HepG2 (cell line): ENCODE measurements around the gene MYO7B. TPM values are rescaled to one million over a fixed set of nuclear protein-coding genes. Genes with fewer than 3 reads are reported as not detected.

Experiments
- ATAC-seq: fragments of 200-7000 bp; cut with Tn5 transposase; 3 replicates; pipeline ENCODE4 v1.9.1; 2020; ENCODE audit warnings: mild to moderate bottlenecking, moderate library complexity
- BruUV-seq: library from RNA; stranded (reverse); fragments of 400-500 nt; replicated peaks from 2 replicates; lab custom pipeline; 2021; lab: Mats Ljungman, UMichigan
- CTCF ChIA-PET: fragments of 300-600 bp; formaldehyde crosslinking; extraction: SDS; loops from one replicate; lab custom pipeline; 2021; ENCODE audit warnings: low total read pairs, inconsistent platforms, low intra/inter-chr PET ratio; lab: Yijun Ruan, JAX
- POLR2A ChIA-PET: fragments of 350-600 bp; sonication (Branson Sonifier 250); formaldehyde crosslinking; loops from one replicate; lab custom pipeline; 2020; ENCODE audit warnings: antibody characterized with exemption, inconsistent platforms; lab: Yijun Ruan, JAX
- DNase-seq: peaks from one replicate; pipeline ENCODE4 v3.0.0-alpha.2; 2015; ENCODE audit warnings: low spot score
- FAIRE-seq: peaks from 3 replicates; lab custom pipeline; 2011; peaks lifted over from hg19 to GRCh38; lab: Jason Lieb, UNC
- H2AFZ ChIP-seq: one replicate; pipeline ENCODE4 v1.6.1; 2011; ENCODE audit warnings: low read length, inconsistent platforms
- H3K27ac ChIP-seq: fragments of 300-600 bp; 3 replicates; pipeline ENCODE4 v1.8.0; 2011; ENCODE audit warnings: mixed run types, mild to moderate bottlenecking, mixed read lengths, low read length, inconsistent platforms; ENCODE audit not compliant: insufficient read depth; ENCODE audit errors: extremely low read length
- H3K27me3 ChIP-seq, 2 experiments: fragments of 200-600 bp in 1 of 2; 2 replicates in 1 of 2; 3 replicates in 1 of 2; pipeline versions ENCODE4 v1.6.0 to v1.8.0; 2011; ENCODE audit warnings: low read length in 2 of 2, mild to moderate bottlenecking in 2 of 2, moderate library complexity in 2 of 2, inconsistent platforms in 1 of 2; ENCODE audit not compliant: insufficient read depth in 2 of 2, control insufficient read depth in 1 of 2
- H3K36me3 ChIP-seq, 2 experiments: fragments of 200-600 bp in 1 of 2; replicated peaks in 1 of 2; 2 replicates in 1 of 2; 3 replicates in 1 of 2; pipeline versions ENCODE4 v1.5.1 to v1.8.0; 2011; ENCODE audit warnings: low read length in 2 of 2, inconsistent platforms in 1 of 2; ENCODE audit not compliant: insufficient read depth in 2 of 2, control insufficient read depth in 1 of 2
- H3K4me1 ChIP-seq: 2 replicates; pipeline ENCODE4 v1.5.1; 2012; ENCODE audit warnings: low read length, inconsistent platforms; ENCODE audit not compliant: insufficient read depth
- H3K4me2 ChIP-seq: 2 replicates; pipeline ENCODE4 v1.6.0; 2011; ENCODE audit warnings: low read depth, low read length, inconsistent platforms
- H3K4me3 ChIP-seq, 3 experiments: fragments of 200-600 bp in 1 of 3; sonication (generic), shearing (Covaris generic) in 1 of 3; replicated peaks in 1 of 3; 2 replicates each; pipeline ENCODE4 v1.5.1; 2011 to 2016; ENCODE audit warnings: low read length in 3 of 3, inconsistent platforms in 2 of 3, low read depth in 2 of 3, mild to moderate bottlenecking in 2 of 3, control low read depth in 1 of 3, mixed read lengths in 1 of 3; ENCODE audit not compliant: insufficient read depth in 1 of 3
- H3K79me2 ChIP-seq: one replicate; pipeline ENCODE4 v1.6.1; 2011; ENCODE audit warnings: low read length, inconsistent platforms; ENCODE audit not compliant: insufficient read depth
- H3K9ac ChIP-seq: 2 replicates; pipeline ENCODE4 v1.6.0; 2011; ENCODE audit warnings: mild to moderate bottlenecking, low read depth, low read length, inconsistent platforms; ENCODE audit not compliant: insufficient read depth
- H3K9me3 ChIP-seq: 2 replicates; pipeline ENCODE4 v1.5.1; 2012; ENCODE audit warnings: mild to moderate bottlenecking, low read length
- H4K20me1 ChIP-seq: 2 replicates; pipeline ENCODE4 v1.6.0; 2011; ENCODE audit warnings: inconsistent platforms, mild to moderate bottlenecking, low read length, moderate library complexity; ENCODE audit not compliant: insufficient read depth
- ARHGAP35 ChIP-seq: sonication (generic); formaldehyde crosslinking; IDR thresholded peaks from 2 replicates; pipeline ENCODE4 v1.9.0; 2022; ENCODE audit warnings: mild to moderate bottlenecking, inconsistent platforms, moderate library complexity, missing genetic modification reagents, borderline replicate concordance
- EZH2 ChIP-seq: conservative IDR thresholded peaks from 2 replicates; pipeline ENCODE4 v1.6.1; 2012; ENCODE audit warnings: mild to moderate bottlenecking, low read depth, low read length, moderate library complexity
- GATAD1 ChIP-seq: IDR thresholded peaks from 2 replicates; pipeline ENCODE4 v1.6.1; 2016; ENCODE audit warnings: missing genetic modification reagents, missing compliant biosample characterization
- KDM1A ChIP-seq: IDR thresholded peaks from 2 replicates; pipeline ENCODE4 v1.6.1; 2016; ENCODE audit warnings: missing compliant biosample characterization
- MBD4 ChIP-seq: IDR thresholded peaks from 2 replicates; pipeline ENCODE4 v1.6.1; 2012; ENCODE audit warnings: low read length, inconsistent platforms, borderline replicate concordance
- MTA3 ChIP-seq: sonication (generic); formaldehyde crosslinking; IDR thresholded peaks from 2 replicates; pipeline ENCODE4 v1.4.0; 2020; ENCODE audit warnings: missing genetic modification reagents
- TMF1 ChIP-seq: sonication (generic); formaldehyde crosslinking; IDR thresholded peaks from 2 replicates; pipeline ENCODE4 v1.8.1; 2022; ENCODE audit warnings: low read depth, missing genetic modification reagents
- ZNF629 ChIP-seq: sonication (generic); formaldehyde crosslinking; conservative IDR thresholded peaks from 2 replicates; pipeline ENCODE4 v1.5.0; 2020; ENCODE audit warnings: missing genetic modification reagents
- ZNF773 ChIP-seq: sonication (generic); formaldehyde crosslinking; IDR thresholded peaks from 2 replicates; pipeline ENCODE4 v1.4.0; 2020; ENCODE audit warnings: missing genetic modification reagents, borderline replicate concordance
- ZNF790 ChIP-seq: sonication (generic); formaldehyde crosslinking; IDR thresholded peaks from 2 replicates; pipeline ENCODE4 v1.8.0; 2022; ENCODE audit warnings: missing genetic modification reagents, mild to moderate bottlenecking, borderline replicate concordance
- ZNF841 ChIP-seq: sonication (generic); formaldehyde crosslinking; IDR thresholded peaks from 2 replicates; pipeline ENCODE4 v1.8.1; 2023; ENCODE audit warnings: missing genetic modification reagents, borderline replicate concordance
- WGBS: methylation state at CpG from one replicate; pipeline ENCODE4 v1.1.6; 2017; ENCODE audit warnings: low lambda C conversion rate; 5-methylcytosine and 5-hydroxymethylcytosine counted together
- in situ Hi-C: cut with HindIII; loops from 2 replicates; pipeline ENCODE4 v1.10.0; 2017; ENCODE audit warnings: low pct_unique_long_range_greater_than_20kb; ENCODE audit not compliant: extremely low pct_ligation_motif_present
- intact Hi-C: fragments of 100-400 bp; cut with micrococcal nuclease; formaldehyde crosslinking; loops from one replicate; pipeline ENCODE4 v1.10.0; 2022; ENCODE audit not compliant: unreplicated experiment
- polyA plus RNA-seq, 8 experiments: library from polyadenylated mRNA; depleted of rRNA in 3 of 8; stranded (reverse) in 7 of 8; unstranded in 1 of 8; fragments of >200 nt; fragmentation: Illumina TruSeq in 4 of 8; extraction: Trizol in 4 of 8; gene quantifications; 2 replicates each; pipeline versions ENCODE4 v1.2.1 to v1.2.3, GENCODE V29; 2011 to 2016; ENCODE audit warnings: low read depth in 4 of 8, missing spikeins in 1 of 8, mixed read lengths in 1 of 8; ENCODE audit not compliant: insufficient read depth in 1 of 8
- total RNA-seq, 5 experiments: library from RNA; depleted of rRNA; stranded (reverse); fragments of >200 nt; fragmentation: Illumina TruSeq; extraction: Trizol; gene quantifications; 2 replicates each; pipeline ENCODE4 v1.2.3, GENCODE V29; 2016; ENCODE audit warnings: low read depth in 1 of 5
- TF ChIP-seq, protein P1 (sequence below): IDR thresholded peaks from 2 replicates; pipeline ENCODE4 v1.6.1; 2012; ENCODE audit warnings: low read length, improper control_type of control experiment
- TF ChIP-seq, protein P2 (sequence below): sonication (generic); formaldehyde crosslinking; IDR thresholded peaks from 2 replicates; pipeline ENCODE4 v1.5.0; 2020; ENCODE audit warnings: missing genetic modification reagents

Gene MYO7B
- total and polyA plus RNA-seq, 2 of the 13 experiments (the other 11 are each of a cell fraction or from before 2014, with no cell fraction given): not detected

DNA sequence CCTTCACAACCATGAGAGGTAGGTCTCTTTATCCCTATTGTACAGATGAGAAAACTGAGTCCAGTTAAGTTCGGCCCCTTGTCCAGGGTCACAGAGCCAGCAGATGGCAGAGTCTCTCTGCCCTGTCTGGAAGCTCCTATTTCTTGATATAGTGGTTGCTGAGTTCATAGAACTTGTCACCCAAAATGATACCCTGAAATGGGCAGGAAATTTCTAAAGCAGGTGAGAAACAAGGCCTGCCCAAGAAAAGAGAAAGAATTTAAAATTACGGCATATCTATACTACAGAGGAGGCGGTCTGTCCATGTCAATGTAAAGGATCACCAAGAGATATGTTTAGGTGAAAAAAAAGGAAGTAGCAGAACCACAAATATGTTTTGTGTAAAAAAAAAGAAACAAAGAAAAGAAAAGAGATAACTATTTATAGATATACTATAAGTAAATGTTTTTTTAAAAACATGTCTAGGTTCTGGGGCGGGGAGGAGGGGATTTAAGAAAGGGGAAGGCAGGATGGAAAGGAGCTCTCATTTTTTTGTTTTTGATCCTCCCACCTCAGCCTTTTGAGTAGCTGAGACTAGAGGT is 39.8 kb downstream of the MYO7B start:
- intact Hi-C loops (no loop called here), in situ Hi-C loops (no loop called here)
- Histone ChIP-seq H3K9ac (no peak overlapping the region), H3K9me3 (no peaks in the 10 kb centered on the region), H3K4me1 (no peaks in the 10 kb centered on the region), H4K20me1 (no peaks in the 10 kb centered on the region), H3K79me2 (no peaks in the 10 kb centered on the region), H2AFZ (no peak overlapping the region), H3K27me3 (peaks cover 2 to 85% of the 10 kb centered on the region in 2 experiments), H3K4me3 (no peak overlapping the region), H3K36me3 (no peaks in the 10 kb centered on the region), H3K4me2 (no peak overlapping the region), H3K27ac (no peak overlapping the region)
- WGBS: 50% methylated on average over 4 of the region's 4 CpGs
- peak; percentile 86 for TF ChIP-seq ZNF629 (CRISPR knock-in tag)
- no peak for TF ChIP-seq MBD4
- ATAC-seq (no peak), DNase-seq (no peak), FAIRE-seq (no peak)
- no TSS peak for BruUV-seq
- ChIA-PET CTCF (no interaction called here), POLR2A (no interaction called here)

DNA sequence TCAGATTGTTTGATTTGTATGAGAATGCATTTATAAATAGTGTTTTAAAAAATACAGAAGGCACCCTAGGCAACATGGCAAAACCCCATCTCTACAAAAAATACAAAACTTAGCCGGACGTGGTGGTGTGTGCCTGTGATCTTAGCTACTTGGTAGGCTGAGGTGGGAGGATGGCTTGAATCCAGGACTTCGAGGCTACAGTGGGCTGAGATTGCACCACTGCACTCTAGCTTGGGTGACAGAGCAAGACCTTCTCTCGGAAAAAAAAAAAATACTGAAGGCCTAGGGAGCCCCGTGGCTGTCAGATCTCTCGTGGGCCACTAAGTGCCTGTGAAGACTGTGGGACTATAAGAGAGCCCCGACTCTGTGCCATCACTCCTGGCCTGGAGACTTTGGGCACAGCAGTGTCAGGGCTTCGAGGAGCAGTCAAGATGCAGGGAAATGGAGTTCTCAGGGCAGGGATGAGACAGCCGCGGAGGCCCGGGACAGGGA is 40.5 kb downstream of the MYO7B start:
- CTCF ChIA-PET: no interaction called here
- TF ChIP-seq ARHGAP35 (no peak), ZNF773 (CRISPR knock-in tag) (no peak), ZNF790 (CRISPR knock-in tag) (no peak), EZH2 (no peak), MTA3 (CRISPR knock-in tag) (no peak), ZNF841 (no peak), TMF1 (CRISPR knock-in tag) (no peak), KDM1A (CRISPR knock-in tag) (no peak), GATAD1 (CRISPR knock-in tag) (no peak)
- TF ChIP-seq, protein P1, sequence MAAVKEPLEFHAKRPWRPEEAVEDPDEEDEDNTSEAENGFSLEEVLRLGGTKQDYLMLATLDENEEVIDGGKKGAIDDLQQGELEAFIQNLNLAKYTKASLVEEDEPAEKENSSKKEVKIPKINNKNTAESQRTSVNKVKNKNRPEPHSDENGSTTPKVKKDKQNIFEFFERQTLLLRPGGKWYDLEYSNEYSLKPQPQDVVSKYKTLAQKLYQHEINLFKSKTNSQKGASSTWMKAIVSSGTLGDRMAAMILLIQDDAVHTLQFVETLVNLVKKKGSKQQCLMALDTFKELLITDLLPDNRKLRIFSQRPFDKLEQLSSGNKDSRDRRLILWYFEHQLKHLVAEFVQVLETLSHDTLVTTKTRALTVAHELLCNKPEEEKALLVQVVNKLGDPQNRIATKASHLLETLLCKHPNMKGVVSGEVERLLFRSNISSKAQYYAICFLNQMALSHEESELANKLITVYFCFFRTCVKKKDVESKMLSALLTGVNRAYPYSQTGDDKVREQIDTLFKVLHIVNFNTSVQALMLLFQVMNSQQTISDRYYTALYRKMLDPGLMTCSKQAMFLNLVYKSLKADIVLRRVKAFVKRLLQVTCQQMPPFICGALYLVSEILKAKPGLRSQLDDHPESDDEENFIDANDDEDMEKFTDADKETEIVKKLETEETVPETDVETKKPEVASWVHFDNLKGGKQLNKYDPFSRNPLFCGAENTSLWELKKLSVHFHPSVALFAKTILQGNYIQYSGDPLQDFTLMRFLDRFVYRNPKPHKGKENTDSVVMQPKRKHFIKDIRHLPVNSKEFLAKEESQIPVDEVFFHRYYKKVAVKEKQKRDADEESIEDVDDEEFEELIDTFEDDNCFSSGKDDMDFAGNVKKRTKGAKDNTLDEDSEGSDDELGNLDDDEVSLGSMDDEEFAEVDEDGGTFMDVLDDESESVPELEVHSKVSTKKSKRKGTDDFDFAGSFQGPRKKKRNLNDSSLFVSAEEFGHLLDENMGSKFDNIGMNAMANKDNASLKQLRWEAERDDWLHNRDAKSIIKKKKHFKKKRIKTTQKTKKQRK: no peak
- TF ChIP-seq, protein P2, sequence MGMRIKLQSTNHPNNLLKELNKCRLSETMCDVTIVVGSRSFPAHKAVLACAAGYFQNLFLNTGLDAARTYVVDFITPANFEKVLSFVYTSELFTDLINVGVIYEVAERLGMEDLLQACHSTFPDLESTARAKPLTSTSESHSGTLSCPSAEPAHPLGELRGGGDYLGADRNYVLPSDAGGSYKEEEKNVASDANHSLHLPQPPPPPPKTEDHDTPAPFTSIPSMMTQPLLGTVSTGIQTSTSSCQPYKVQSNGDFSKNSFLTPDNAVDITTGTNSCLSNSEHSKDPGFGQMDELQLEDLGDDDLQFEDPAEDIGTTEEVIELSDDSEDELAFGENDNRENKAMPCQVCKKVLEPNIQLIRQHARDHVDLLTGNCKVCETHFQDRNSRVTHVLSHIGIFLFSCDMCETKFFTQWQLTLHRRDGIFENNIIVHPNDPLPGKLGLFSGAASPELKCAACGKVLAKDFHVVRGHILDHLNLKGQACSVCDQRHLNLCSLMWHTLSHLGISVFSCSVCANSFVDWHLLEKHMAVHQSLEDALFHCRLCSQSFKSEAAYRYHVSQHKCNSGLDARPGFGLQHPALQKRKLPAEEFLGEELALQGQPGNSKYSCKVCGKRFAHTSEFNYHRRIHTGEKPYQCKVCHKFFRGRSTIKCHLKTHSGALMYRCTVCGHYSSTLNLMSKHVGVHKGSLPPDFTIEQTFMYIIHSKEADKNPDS: no peak

More for the DNA sequence above, 40.5 kb downstream of the MYO7B start:
- no peaks in the 10 kb centered on the region for H3K79me2 ChIP-seq
- FAIRE-seq (no peak), ATAC-seq (no peak), DNase-seq (no peak)
- H4K20me1 ChIP-seq: no peaks in the 10 kb centered on the region
- no peak overlapping the region for H2AFZ ChIP-seq
- in situ Hi-C loops (no loop called here), intact Hi-C loops (no loop called here)
- no peak overlapping the region for H3K27ac ChIP-seq
- POLR2A ChIA-PET: no interaction called here
- H3K4me3 ChIP-seq: no peak overlapping the region
- H3K9me3 ChIP-seq: no peaks in the 10 kb centered on the region
- no peak overlapping the region for H3K4me2 ChIP-seq
- no peak overlapping the region for H3K9ac ChIP-seq
- peaks cover 2 to 85% of the 10 kb centered on the region in 2 experiments for H3K27me3 ChIP-seq
- H3K4me1 ChIP-seq: no peaks in the 10 kb centered on the region
- BruUV-seq: no TSS peak
- H3K36me3 ChIP-seq: no peaks in the 10 kb centered on the region
- 35% methylated on average over 10 of the region's 11 CpGs for WGBS
